GM12865 (cell line): ENCODE results near the gene ENPP1.

Experiments
- DNase-seq: peaks from one replicate; pipeline ENCODE4 v3.0.0; 2010; ENCODE audit warnings: low read depth
- H3K4me3 ChIP-seq: 2 replicates; pipeline ENCODE4 v1.5.1; 2011; ENCODE audit warnings: mild to moderate bottlenecking, low read depth, low read length, control low read depth
- CTCF ChIP-seq: IDR thresholded peaks from 2 replicates; pipeline ENCODE4 v1.5.1; 2011; ENCODE audit warnings: low read length, control low read depth, low read depth, inconsistent platforms; ENCODE audit not compliant: insufficient read depth; ENCODE audit errors: missing control alignments

ENPP1 gene

GRCh38 chr6:131846023-131846663, 38.3 kb downstream of the ENPP1 start:
- no peak overlapping the region for H3K4me3 ChIP-seq
- DNase-seq = no peak
- TF ChIP-seq CTCF = no peak

GRCh38 chr6:131846905-131847304, 39.1 kb downstream of the ENPP1 start:
- no peak for TF ChIP-seq CTCF
- no peak overlapping the region for H3K4me3 ChIP-seq
- DNase-seq = no peak

GRCh38 chr6:131849799-131850198, 42.0 kb downstream of the ENPP1 start:
- H3K4me3 ChIP-seq = no peak overlapping the region
- no peak for DNase-seq
- no peak for TF ChIP-seq CTCF

GRCh38 chr6:131851049-131851769, 43.4 kb downstream of the ENPP1 start:
- no peak for DNase-seq
- H3K4me3 ChIP-seq = no peak overlapping the region
- no peak for TF ChIP-seq CTCF

- no peak overlapping the region for H3K4me3 ChIP-seq
- no peak for DNase-seq
- TF ChIP-seq CTCF = no peak
Measured at GRCh38 chr6:131852200-131852599, 44.4 kb downstream of the ENPP1 start.

GRCh38 chr6:131854803-131855202, 47.0 kb downstream of the ENPP1 start:
- TF ChIP-seq CTCF = no peak
- no peak overlapping the region for H3K4me3 ChIP-seq
- no peak for DNase-seq
